ENCODE data around the gene TMEM151B. TPM values are rescaled to one million over a fixed set of nuclear protein-coding genes. Genes with fewer than 3 reads are reported as not detected.

TMEM151B gene
- total RNA-seq, 1 donor from 2014 or later = 0.05 TPM

GRCh38 chr6:44276667-44277640 is 6.7 kb downstream of the TMEM151B start:
- H3K27me3 Mint-ChIP-seq (ENCODE audit: low read depth) = peaks cover 37% of the 10 kb centered on the region
- no peaks in the 10 kb centered on the region for H3K36me3 Mint-ChIP-seq (ENCODE audit: low read depth)
- no peak for DNase-seq (ENCODE audit: low spot score)
- H3K4me3 Mint-ChIP-seq (ENCODE audit: unreplicated experiment) = no peak overlapping the region
- H3K9me3 Mint-ChIP-seq (ENCODE audit: low read depth) = no peaks in the 10 kb centered on the region
- TF ChIP-seq, protein P1, sequence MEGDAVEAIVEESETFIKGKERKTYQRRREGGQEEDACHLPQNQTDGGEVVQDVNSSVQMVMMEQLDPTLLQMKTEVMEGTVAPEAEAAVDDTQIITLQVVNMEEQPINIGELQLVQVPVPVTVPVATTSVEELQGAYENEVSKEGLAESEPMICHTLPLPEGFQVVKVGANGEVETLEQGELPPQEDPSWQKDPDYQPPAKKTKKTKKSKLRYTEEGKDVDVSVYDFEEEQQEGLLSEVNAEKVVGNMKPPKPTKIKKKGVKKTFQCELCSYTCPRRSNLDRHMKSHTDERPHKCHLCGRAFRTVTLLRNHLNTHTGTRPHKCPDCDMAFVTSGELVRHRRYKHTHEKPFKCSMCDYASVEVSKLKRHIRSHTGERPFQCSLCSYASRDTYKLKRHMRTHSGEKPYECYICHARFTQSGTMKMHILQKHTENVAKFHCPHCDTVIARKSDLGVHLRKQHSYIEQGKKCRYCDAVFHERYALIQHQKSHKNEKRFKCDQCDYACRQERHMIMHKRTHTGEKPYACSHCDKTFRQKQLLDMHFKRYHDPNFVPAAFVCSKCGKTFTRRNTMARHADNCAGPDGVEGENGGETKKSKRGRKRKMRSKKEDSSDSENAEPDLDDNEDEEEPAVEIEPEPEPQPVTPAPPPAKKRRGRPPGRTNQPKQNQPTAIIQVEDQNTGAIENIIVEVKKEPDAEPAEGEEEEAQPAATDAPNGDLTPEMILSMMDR (IDR thresholded peaks at IDR 0.05) = no peak
- H3K27ac Mint-ChIP-seq (ENCODE audit: unreplicated experiment) = no peak overlapping the region
- H3K4me1 Mint-ChIP-seq (ENCODE audit: low read depth) = no peaks in the 10 kb centered on the region

GRCh38 chr6:44277763-44278162 is 7.5 kb downstream of the TMEM151B start:
- Mint-ChIP-seq H3K4me3 (ENCODE audit: unreplicated experiment) (no peak overlapping the region), H3K36me3 (ENCODE audit: low read depth) (no peaks in the 10 kb centered on the region), H3K9me3 (ENCODE audit: low read depth) (no peaks in the 10 kb centered on the region), H3K27me3 (ENCODE audit: low read depth) (peaks cover 40% of the 10 kb centered on the region), H3K27ac (ENCODE audit: unreplicated experiment) (no peak overlapping the region), H3K4me1 (ENCODE audit: low read depth) (no peaks in the 10 kb centered on the region)
- TF ChIP-seq, protein P1 (IDR thresholded peaks at IDR 0.05) = no peak
- DNase-seq (ENCODE audit: low spot score) = no peak

DNA sequence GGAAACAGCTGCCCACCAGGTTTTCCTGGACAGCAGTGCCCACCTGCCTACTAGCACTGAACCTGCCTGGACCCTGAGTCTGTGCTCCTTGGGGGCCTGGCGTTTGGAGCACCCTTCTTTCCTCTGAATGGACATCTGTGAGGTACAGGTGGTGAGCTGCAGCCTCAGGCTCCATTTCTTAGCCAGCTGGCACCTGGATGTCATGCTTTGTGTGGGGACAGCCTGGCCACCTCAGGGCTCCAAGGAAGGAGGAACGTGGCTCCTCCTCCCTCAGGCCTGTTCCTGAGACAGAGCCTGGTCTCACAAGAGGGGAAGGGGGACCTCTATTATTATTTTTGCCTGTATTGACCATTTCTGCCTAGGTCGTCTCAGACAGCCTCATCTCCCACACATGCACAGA is 8.1 kb downstream of the TMEM151B start:
- DNase-seq (ENCODE audit: low spot score) = no peak
- no peaks in the 10 kb centered on the region for H3K4me1 Mint-ChIP-seq (ENCODE audit: low read depth)

GRCh38 chr6:44278774-44279697 is 8.8 kb downstream of the TMEM151B start:
- H3K36me3 Mint-ChIP-seq (ENCODE audit: low read depth) = no peaks in the 10 kb centered on the region
- no peaks in the 10 kb centered on the region for H3K4me1 Mint-ChIP-seq (ENCODE audit: low read depth)
- H3K9me3 Mint-ChIP-seq (ENCODE audit: low read depth) = no peaks in the 10 kb centered on the region
- H3K4me3 Mint-ChIP-seq (ENCODE audit: unreplicated experiment) = no peak overlapping the region
- no peak overlapping the region for H3K27ac Mint-ChIP-seq (ENCODE audit: unreplicated experiment)
- TF ChIP-seq, protein P1 (IDR thresholded peaks at IDR 0.05) = no peak
- no peak for DNase-seq (ENCODE audit: low spot score)
- H3K27me3 Mint-ChIP-seq (ENCODE audit: low read depth) = peaks cover 44% of the 10 kb centered on the region

More for the DNA sequence above, 8.1 kb downstream of the TMEM151B start:
- TF ChIP-seq, protein P1 (IDR thresholded peaks at IDR 0.05) = no peak
- Mint-ChIP-seq H3K27me3 (ENCODE audit: low read depth) (peaks cover 39% of the 10 kb centered on the region), H3K4me3 (ENCODE audit: unreplicated experiment) (no peak overlapping the region), H3K27ac (ENCODE audit: unreplicated experiment) (no peak overlapping the region), H3K9me3 (ENCODE audit: low read depth) (no peaks in the 10 kb centered on the region), H3K36me3 (ENCODE audit: low read depth) (no peaks in the 10 kb centered on the region)

DNA sequence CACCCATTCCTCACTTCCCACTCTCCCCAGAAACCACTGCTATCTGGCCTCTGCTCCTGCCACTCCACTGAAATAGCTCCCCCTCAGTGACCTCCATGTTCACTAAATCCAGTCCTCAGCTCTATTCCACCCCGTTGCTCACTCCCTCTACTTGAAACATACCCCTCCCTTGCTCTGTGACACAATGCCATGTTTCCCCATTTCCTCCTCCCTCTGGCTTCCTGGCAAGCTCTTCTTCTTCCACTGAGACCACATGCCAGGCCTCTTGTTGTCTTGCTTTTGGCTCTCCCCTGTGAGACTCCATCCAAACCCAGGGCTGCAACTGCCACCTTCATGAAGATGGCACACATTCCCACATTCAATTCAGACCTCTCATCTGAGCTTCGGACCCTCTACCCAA is 13.9 kb downstream of the TMEM151B start:
- no peaks in the 10 kb centered on the region for H3K36me3 Mint-ChIP-seq (ENCODE audit: low read depth)
- H3K27me3 Mint-ChIP-seq (ENCODE audit: low read depth) = peaks cover 64% of the 10 kb centered on the region
- no peaks in the 10 kb centered on the region for H3K9me3 Mint-ChIP-seq (ENCODE audit: low read depth)
- H3K27ac Mint-ChIP-seq (ENCODE audit: unreplicated experiment) = no peak overlapping the region
- H3K4me1 Mint-ChIP-seq (ENCODE audit: low read depth) = no peaks in the 10 kb centered on the region
- TF ChIP-seq, protein P1 (IDR thresholded peaks at IDR 0.05) = no peak
- DNase-seq (ENCODE audit: low spot score) = no peak
- H3K4me3 Mint-ChIP-seq (ENCODE audit: unreplicated experiment) = no peak overlapping the region

Data from chondrocyte (in vitro differentiated cells).